ENCODE data around the gene VWA3A.

GRCh38 chr16:22195445-22195694, 103.0 kb downstream of the VWA3A start:
- no peak for TF ChIP-seq EZH2 (IDR thresholded peaks at IDR 0.05; ENCODE audit: borderline replicate concordance, low read depth, low read length, severe bottlenecking)
- no peak for TF ChIP-seq MAX (IDR thresholded peaks at IDR 0.05; ENCODE audit: insufficient read depth, insufficient read length)
- TF ChIP-seq, protein P1, sequence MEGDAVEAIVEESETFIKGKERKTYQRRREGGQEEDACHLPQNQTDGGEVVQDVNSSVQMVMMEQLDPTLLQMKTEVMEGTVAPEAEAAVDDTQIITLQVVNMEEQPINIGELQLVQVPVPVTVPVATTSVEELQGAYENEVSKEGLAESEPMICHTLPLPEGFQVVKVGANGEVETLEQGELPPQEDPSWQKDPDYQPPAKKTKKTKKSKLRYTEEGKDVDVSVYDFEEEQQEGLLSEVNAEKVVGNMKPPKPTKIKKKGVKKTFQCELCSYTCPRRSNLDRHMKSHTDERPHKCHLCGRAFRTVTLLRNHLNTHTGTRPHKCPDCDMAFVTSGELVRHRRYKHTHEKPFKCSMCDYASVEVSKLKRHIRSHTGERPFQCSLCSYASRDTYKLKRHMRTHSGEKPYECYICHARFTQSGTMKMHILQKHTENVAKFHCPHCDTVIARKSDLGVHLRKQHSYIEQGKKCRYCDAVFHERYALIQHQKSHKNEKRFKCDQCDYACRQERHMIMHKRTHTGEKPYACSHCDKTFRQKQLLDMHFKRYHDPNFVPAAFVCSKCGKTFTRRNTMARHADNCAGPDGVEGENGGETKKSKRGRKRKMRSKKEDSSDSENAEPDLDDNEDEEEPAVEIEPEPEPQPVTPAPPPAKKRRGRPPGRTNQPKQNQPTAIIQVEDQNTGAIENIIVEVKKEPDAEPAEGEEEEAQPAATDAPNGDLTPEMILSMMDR (IDR thresholded peaks at IDR 0.05; ENCODE audit: extremely low read depth in 1 of 2, insufficient read depth in 1 of 2, low read depth in 1 of 2, low read length in 2 of 2), result no peak
- TF ChIP-seq JUN (IDR thresholded peaks at IDR 0.05; ENCODE audit: borderline replicate concordance, insufficient read depth, insufficient read length, low read depth), result no peak
- TF ChIP-seq POLR2A (IDR thresholded peaks at IDR 0.05; ENCODE audit: low read depth, low read length), result no peak
- TF ChIP-seq POLR2AphosphoS5 (IDR thresholded peaks at IDR 0.05; ENCODE audit: insufficient read depth, low read depth, low read length), result no peak

All from endothelial cell of umbilical vein (primary cell).